ENCODE results near the gene ARHGAP26.

Gene ARHGAP26

GRCh38 chr5:142831009-142831383, 60.8 kb downstream of the ARHGAP26 start:
- DNase-seq (ENCODE audit: low spot score) = no peak

DNA sequence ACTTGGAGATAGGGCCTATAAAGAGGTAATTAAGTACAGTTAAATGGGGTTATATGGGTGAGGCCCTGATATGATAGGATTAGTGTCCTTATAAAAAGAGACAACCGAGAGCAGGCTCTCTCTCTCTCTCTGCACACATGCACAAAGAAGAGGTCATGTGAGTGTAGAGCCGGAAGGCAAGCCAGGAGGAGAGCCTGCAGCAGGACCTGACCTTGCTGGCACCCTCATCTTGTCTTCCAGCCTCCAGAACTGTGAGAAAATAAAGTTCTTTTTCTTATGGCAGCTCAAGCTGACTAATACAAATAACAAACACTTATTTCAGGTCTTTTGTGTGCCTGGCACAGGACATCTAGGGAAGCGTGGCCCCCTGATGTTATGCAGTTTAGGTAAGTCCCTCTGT, 62.1 kb downstream of the ARHGAP26 start:
- no peak for DNase-seq (ENCODE audit: low spot score)

GRCh38 chr5:142833517-142834449, 63.6 kb downstream of the ARHGAP26 start:
- no peak for DNase-seq (ENCODE audit: low spot score)

GRCh38 chr5:142834504-142834903, 64.3 kb downstream of the ARHGAP26 start:
- DNase-seq (ENCODE audit: low spot score) = no peak

DNA sequence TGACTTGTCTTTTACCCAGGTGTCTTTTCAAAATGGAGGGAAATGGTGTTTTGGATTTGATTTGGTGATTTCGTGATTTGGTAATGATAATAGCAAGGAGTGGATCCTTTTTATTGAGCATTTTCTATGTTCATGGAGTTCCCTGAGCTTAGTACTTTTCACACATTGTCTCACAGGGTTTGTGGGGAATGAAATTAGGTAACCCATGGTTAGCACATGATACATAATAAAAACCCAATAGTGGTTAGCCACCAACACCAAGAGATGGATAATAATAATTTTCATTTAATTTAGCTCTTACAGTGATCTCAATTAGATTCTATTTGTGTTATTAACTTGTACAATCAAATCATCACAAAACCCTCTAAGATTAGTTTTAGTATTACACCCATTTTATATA, 65.4 kb downstream of the ARHGAP26 start:
- no peak for DNase-seq (ENCODE audit: low spot score)

DNA sequence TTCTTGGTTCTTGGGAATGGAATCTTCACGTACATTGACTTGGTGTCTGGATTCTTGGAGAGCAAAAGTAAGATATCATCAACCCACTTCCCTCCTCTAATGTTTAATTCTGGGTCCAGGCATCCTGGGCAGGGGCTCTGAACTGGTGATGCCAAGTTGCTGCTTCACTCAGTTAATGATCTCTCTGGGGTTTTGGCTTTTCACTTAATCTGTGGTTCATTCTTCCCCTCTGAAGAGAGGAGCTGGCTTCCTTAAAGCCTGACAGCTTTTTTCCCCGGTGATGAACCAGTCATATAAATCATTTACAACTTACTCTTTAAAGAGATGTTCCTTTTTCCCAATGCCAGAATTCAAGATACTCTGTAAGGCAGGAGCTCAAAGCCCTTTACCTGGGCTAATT, 65.9 kb downstream of the ARHGAP26 start:
- no peak for DNase-seq (ENCODE audit: low spot score)

DNA sequence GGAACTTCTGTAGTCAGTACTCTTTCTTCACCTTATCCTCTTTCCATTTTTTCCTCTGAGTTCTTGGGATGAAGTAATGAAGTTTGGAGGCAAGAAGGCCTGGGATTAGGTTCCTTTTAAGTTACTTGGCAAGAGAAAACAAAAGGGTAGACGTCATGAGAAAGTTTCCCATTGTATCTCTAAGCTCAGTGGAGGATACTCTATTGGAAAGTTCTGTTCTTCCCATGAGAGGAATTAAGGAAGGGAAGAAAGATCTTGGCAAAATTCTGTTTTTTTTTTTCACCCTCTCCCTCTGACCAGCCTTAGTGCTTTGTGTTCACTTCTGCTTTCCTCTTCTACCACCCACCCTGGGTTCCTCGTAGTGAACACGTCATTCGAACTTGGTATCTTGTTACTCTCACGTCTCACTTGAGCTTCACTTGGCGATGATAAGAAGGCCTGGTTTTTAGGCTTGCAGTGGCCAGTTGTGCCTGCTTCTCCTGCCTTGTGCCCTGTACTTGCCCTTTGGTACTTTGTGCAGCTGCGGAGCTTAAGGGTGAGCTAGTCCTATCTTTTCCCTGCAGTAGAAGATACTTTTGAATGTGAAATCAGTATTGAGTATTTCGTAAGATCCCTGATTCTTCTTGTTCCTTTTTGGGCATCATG, 67.0 kb downstream of the ARHGAP26 start:
- no peak for DNase-seq (ENCODE audit: low spot score)

DNA sequence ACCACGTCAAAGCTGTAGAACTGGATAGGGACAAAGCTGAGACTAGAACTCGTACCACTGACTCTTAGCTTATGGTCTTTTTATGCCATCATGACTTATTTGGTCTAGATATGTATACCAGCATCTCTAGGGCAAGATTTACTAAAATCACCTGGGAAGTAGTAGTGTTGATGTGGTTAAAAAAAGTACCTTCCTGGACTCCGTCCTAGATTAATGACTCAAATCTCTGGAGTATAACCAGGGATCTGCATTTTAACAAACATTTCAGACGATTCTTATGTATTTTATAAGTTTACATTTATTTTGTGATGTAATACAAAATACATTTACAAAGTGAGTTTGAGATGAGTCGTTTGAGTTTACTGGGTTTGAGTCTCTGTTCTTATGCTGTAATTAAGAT, 68.7 kb downstream of the ARHGAP26 start:
- DNase-seq (ENCODE audit: low spot score) = no peak

DNA sequence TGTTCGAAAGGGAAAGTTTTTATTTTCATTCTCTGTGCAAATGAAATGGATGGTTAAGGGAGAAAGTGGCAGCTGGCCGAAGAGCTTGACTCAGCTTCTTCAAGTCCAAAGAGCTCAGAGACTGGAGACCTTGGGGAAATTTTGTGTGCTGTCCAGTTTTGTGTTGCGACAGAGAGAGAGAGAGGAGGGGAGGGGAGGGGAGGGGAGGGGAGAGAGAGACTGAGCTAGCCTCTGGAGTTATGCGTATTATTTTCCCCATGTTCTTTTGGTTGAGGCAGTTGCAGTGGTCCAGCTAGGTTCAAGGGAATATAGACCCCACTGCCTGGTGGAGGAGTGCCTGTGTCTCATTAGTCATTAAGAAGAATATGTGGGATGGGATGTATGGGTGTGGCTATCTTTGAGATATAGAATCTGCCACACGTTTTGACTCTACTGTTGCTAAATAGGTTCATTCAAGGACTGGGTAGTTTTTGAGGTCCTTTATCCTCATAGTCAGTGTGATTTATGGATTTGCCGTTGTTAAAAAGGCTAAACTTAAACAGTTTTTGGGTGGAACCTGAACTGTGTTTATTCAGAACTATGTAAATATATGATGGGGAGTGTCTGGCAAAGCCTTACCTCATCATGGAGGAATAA, 69.7 kb downstream of the ARHGAP26 start:
- peak; percentile 38 for DNase-seq (ENCODE audit: low spot score)

DNA sequence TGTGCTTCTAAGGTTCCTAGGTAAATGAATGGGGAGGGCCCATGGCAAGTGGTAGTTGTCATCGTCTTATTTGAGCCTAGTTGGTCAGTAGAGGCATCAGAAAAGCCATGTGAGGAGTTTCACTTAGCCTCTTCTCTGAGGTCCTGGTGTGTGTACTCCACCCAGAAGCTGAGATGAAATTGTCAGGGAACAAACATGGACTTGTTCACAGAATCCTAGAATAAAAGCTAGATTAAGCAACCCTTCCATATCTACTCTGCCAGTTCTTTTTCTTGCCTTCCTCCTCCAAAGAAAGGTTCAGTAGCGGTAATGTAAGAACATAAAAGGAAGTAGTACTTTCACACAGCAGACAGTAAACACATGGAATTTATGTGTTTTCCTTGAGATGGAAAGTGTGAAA, 70.4 kb downstream of the ARHGAP26 start:
- DNase-seq (ENCODE audit: low spot score) = no peak

- DNase-seq (ENCODE audit: low spot score) = peak; percentile 80
These were observed 71.5 kb downstream of the ARHGAP26 start for GRCh38 chr5:142841511-142842265.

- DNase-seq (ENCODE audit: low spot score) = no peak
These were observed 73.1 kb downstream of the ARHGAP26 start for GRCh38 chr5:142842994-142843905.

DNA sequence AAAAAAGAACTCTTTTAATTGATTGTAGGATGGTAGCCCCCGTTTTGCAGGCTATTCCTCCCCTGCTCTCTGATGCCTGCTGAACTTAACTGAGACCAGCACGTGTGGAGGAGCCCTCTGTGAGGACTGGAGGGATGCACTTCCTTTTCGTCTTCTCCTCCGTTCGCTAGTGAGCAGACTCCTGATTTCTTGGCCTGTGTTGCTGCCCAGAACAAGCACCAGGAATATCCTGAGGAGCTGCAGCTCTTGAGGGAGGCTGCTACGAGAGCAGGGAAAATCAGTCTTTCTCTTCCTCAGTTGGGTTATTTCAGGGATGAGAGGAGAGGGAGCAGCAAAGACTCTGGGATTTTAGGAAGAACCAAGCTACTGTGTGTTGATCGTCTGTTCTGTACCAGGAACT, 74.7 kb downstream of the ARHGAP26 start:
- no peak for DNase-seq (ENCODE audit: low spot score)

DNA sequence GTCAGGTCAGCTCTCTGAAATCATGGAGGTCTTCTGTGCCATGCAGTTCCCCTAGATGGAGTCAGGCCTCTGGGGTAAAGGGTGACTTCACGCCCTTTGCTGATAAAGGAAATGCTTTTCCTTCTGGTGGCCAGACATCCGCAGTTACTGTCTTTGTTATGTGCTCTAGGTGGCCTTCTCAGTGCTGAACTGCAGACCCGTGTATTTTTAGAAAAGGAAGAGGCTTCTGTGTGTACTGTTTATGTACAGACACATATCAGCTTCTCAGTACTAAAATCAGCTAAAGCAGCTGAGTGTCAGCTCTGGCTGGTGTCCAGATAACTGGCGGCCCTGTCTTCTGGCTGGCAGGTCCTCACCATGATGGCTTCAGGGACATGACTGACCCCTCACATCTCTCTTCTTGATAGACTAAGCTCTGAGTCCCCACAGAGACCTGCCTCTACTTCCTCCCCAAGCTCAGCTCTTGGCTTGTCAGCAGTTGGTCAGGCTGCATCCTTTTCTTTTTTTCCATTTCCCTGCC, 75.3 kb downstream of the ARHGAP26 start:
- no peak for DNase-seq (ENCODE audit: low spot score)

- no peak for DNase-seq (ENCODE audit: low spot score)
These were observed 75.8 kb downstream of the ARHGAP26 start for GRCh38 chr5:142845954-142846398.

GRCh38 chr5:142846406-142846805, 76.2 kb downstream of the ARHGAP26 start:
- no peak for DNase-seq (ENCODE audit: low spot score)

DNA sequence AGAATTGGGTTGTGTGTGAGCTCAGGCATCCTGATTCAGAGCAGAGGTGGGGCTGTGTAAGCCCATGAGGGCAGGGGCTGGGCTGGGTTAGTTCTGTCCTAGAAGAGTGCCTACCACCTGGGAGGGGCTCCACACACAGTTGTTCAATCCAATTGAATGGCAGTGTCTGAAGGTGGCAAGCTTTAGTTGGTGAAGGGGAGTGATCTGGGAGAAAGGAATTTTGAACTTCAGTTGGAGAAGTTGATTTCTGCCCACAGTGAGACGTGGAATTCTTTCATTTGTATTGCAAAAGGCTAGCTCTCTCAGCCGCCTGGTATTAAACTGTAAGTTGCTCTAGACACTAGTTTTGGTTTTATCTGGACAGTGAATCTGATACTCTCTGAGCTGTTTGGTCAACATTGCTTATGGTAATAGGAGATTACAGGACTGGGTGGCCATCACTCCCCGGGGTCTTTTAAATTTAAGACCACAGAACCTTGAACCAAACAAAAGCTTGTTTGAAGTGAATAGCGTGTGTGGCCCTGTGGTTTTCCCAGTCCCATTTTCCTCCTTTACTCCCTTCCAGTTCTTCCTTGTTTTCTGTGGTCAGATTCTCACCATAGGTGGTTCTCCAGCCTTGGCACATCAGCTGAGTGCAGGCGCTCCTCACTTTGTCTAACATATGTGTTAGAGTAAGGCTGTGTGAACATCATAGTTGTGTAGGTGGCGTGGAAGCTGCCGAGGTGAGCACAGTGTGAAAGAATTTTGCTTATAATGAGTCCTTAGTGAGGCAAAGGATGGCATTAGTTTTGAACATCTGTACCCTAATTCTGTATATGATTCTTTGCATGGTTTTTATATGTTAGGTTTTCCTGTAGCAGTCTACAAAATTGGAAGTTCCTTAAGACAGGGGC, 78.0 kb downstream of the ARHGAP26 start:
- DNase-seq (ENCODE audit: low spot score) = peak; percentile 13

DNA sequence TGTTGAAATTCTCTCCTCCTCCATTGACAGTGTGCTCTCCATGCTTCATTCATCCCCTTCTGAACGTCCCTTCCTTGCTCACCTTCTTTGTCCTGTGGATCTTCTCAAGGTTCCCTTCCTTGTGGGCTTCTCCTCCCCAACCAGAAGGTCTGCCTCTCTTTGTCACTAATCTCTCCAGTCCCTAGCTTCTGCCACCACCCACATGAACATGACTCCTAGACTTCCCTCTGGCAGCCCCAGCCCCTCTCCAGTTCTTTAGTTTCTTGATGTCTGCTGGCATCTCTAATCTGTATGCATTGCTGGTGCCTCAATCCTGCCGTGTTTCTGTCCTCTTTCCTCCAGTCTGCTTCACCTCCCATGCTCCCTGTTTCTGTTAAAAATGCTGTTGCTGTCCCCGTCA, 79.3 kb downstream of the ARHGAP26 start:
- no peak for DNase-seq (ENCODE audit: low spot score)

DNA sequence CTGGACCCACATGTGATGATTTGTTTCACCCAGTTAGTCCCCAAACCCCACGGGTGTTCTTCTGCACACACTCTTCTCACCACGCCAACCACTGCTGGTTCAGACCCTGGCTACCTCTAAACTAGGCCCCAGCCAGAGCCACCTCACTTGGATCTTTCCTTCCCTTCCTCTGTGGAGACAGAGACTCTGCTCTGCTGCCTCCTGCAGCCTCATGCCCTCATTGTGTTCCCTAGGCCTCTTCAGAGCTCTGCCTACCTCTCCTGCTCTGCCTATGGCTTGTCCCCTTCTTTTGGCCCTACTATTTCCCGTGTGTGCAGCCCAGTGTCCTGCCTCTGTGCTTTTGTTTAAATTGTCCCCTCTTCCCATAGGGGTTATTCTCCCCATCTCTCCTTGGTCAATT, 79.7 kb downstream of the ARHGAP26 start:
- DNase-seq (ENCODE audit: low spot score) = no peak

DNA sequence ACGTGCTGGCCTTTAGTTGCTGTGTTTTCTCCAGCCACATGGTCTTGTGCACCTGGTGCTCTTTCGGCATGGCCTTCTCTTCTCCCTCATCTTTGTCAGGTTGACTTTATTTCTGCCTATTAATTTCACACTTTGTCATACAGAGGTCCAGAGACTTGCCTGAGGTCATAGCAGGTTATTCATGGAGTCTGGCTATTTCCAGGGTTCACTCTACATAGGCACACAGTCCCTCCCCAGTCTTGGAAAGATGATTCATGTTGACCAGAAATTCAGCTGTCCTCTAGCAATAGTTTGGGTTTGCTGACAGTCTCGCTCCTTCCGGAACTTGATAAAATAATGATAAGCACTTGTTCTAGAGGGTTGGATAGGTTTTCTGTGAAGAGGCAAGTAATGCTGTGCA, 81.6 kb downstream of the ARHGAP26 start:
- DNase-seq (ENCODE audit: low spot score) = no peak
